HG03469 (cell line): ENCODE measurements around the gene COASY.

Experiments
- ATAC-seq: cut with Tn5 transposase; IDR thresholded peaks from one replicate; pipeline ENCODE4 v1.9.1; 2021; ENCODE audit warnings: mild to moderate bottlenecking, moderate library complexity, moderate number of reproducible peaks; ENCODE audit not compliant: unreplicated experiment

The COASY gene

DNA sequence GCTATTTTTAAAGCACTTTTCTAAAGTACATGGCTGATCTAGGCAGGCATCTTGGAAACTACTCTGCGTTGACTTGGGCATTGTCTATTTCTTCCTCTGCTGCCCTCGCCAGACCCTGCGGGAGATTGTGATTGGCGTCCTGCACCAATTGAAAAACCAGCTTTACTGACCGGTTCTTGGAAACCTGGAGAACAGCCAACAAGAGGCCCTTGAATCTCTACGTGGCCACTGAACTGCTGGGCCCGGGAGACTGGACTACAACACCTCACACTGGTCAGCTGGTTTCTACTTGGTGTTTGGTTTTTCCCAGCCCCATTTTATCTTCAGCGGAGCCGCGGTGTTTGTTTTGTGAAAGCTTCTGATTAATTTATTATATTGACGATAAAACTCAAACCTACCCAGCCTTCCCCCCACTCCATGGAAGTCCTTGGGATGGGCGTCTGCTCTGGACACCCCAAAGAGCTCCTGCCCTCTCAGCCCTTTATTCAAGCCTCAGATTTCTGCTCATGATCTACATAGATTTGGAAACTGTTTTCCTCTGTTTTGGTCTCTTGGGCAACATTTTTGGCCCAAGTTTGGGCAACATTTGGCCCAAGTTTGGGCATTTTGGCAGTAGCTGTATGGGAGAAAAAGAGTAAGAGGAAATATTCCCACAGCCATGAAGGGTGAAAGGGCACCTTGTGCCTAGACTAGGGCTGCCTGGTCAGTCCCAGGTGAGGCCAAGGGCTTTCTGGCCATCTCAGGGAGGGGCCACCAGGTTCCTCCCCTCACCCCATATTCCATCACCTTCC is 9.7 kb downstream of the COASY start:
- ATAC-seq: no peak

DNA sequence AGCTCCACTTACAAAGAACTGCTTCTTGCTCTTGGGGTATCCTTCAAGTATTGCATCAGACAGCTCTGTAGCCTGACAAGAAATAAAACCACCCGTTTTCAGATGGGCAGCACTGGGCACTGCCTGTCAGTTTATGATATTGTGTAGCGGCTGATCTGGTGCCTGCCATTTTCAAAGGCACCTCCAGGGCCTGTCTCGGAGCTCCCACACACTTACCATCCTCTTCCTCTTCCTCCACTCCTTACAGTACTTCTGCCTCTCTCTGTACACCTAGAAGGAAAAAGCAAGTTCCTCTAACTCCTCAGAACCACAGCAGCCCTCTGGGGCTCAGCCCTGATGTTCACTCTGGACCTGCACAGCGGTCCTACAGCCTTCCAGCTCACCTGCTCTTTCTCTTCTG is 11.1 kb downstream of the COASY start:
- ATAC-seq: no peak

DNA sequence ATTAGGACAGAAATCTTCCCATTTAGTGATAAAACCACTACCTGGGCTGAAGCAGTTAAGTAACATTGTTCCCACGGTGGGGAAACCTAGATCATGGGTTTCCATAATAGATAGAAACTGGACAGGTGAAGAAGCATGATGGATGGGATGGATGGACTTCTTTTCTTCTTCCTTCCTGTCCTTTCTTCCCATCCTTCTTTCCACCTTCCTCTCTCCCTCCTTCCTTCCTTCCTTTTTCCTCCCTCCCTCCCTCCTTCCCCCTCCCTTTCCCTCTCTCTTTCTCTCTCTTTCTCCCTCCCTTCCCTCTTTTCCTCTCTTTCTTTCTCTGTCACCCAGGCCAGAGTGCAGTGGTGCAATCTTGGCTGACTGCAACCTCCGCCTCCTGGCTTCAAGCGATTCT is 12.5 kb downstream of the COASY start:
- ATAC-seq: no peak

DNA sequence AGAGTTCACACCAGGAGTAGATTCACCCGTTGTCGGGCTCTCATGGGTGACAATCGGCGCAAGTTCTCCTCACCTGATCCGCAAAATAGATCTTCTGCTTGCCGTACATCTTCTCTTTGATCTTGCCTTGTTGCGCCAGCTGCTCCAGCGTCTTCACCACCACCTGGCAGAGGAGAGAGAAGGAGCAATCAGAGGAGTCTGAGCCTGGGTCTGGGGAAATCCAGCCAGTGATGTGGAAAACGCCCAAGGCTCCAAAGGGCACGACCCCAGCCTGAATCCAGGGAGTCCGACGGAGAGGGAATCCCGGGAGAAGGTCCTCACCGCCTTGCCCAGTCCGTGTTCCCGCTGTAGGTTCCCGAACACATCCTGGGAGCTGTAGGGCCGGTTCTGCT is 15.2 kb downstream of the COASY start:
- ATAC-seq: no peak

GRCh38 chr17:42577532-42578281 is 15.8 kb downstream of the COASY start, which contains the start of gene PSMC3IP:
PSMC3IP (minus strand) TSS chr17:42577729; CDS start chr17:42577686, 43 bp downstream.
- ATAC-seq: peak; percentile 53

GRCh38 chr17:42578282-42578869 is 16.4 kb downstream of the COASY start:
- peak; percentile 31 for ATAC-seq

- ATAC-seq: no peak
These were observed 18.0 kb downstream of the COASY start for GRCh38 chr17:42579794-42580551.

- no peak for ATAC-seq
These were observed 19.9 kb downstream of the COASY start for GRCh38 chr17:42581744-42582270.

DNA sequence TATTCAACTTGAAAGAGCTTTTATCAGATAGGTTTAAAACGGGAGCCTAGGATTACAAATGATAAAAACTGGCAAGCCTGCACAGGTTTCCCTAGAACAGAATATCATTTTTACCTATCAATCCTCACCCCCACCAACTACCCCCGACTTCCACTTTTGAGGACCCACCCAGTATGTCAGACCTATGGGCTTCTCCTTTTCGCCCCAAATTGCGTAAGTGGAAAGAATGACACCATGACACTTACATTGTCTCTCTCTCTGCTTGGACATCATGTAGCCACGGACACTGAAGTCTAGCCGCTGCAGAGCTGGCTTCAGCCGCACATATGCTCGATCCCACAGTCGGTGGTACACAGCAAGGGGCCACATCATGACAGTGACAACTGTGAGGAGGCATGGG is 22.9 kb downstream of the COASY start:
- no peak for ATAC-seq

GRCh38 chr17:42585353-42585752 is 23.4 kb downstream of the COASY start:
- ATAC-seq: no peak

GRCh38 chr17:42586514-42587230 is 24.7 kb downstream of the COASY start:
- ATAC-seq: no peak

GRCh38 chr17:42590886-42591285 is 28.9 kb downstream of the COASY start:
- no peak for ATAC-seq

DNA sequence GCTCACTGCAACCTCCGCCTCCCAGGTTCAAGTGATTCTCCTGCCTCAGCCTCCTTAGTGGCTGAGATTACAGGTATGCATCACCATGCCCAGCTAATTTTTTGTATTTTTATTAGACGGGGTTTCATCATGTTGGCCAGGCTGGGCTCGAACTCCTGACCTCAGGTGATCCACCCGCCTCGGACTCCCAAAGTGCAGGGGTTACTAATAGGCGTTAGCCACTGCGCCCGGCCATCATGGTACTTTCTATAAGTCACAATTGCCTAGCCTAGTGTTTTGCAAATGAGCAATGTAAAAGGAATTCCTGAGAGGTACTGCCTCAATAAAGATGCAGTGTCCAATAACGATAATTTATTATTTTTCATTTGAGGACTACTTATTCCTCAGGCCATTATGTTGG is 29.5 kb downstream of the COASY start:
- ATAC-seq: no peak

GRCh38 chr17:42596386-42596785 is 34.4 kb downstream of the COASY start:
- ATAC-seq: no peak

GRCh38 chr17:42598905-42599304 is 37.0 kb downstream of the COASY start:
- ATAC-seq: no peak

DNA sequence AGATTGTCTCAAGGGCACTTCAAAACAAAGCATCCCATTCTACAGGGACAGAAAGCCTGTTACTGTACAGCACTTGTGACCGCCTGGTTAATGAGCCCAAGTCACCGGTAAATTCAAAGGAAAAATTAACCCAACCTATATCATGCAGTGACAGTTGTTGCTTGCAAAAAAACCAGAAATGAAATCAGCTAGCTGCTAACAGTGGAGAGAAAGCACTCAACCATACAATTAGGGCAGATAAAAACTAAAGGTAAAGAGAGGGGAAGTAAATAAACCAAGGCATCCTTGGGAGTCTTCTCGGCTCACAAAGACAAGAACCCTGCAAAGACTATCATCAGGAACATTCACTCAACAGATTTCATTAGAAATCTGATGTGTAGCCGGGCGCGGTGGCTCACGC is 41.4 kb downstream of the COASY start:
- ATAC-seq: no peak

GRCh38 chr17:42607769-42608168 is 45.8 kb downstream of the COASY start:
- ATAC-seq: no peak

DNA sequence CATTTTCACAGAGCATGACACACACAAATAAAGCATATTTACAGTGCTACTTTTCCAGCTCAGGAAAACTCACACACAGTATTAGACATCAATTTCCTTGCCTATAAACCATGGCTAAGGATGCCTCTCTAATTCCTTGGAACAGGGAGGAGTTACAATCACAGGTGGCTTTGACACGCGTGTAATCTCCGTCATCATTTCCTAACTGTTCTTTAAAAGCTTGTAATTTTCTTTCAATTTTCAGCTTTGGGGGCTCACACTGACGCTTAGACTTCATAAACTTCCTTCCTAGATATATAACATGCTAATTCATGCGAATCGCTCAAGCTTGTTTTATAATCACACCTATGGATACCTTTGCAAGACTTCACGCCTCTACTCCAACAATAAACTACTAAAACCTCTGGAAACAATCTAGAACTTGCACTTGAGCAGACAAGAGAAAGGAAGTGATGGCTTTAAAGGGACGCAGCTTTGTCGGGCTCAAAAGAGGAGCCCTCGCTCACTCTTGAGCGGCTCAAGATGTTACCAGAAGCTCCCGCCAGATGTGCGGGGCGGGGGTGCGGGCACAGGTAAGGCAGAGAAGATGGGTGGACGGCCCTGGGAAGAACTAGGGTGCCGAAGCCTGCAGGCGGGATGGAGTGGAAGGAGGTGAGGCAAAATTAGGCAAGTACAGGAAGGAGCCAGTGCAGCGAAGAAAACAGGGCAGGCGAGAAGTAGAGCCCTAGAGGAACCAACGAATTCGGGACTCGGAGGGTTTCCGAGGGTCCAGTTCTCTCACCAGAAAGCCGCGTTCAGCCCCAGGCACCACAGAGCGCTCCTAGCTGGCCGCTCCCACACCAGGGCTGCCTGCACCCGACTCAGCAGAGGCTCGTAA is 46.6 kb downstream of the COASY start:
- ATAC-seq: peak; percentile 2

- ATAC-seq: peak; percentile 74
These were observed 47.4 kb downstream of the COASY start, which contains the start of the genes RETREG3 and TUBG1 for GRCh38 chr17:42609182-42609813. RETREG3 (minus strand) TSS chr17:42609374; CDS start chr17:42609324, 50 bp downstream. TUBG1 (plus strand) TSS chr17:42609683; CDS start chr17:42609738, 55 bp downstream.
